HG03521 (cell line): ENCODE measurements around the gene SLC38A1.
"Not testable (repeated sequence)": the region's sequence is repeated elsewhere in the genome, so short reads cannot be mapped to it uniquely, and the experiment has no call there.

Experiments used
- ATAC-seq: cut with Tn5 transposase; IDR thresholded peaks from one replicate; pipeline ENCODE4 v1.9.1; 2021; ENCODE audit warnings: mild to moderate bottlenecking, moderate library complexity; ENCODE audit not compliant: unreplicated experiment

Gene SLC38A1

GRCh38 chr12:46265102-46265501, 3.7 kb downstream of the SLC38A1 start:
- no peak for ATAC-seq

- ATAC-seq = no peak
These were observed 4.8 kb downstream of the SLC38A1 start for GRCh38 chr12:46264057-46264456.

- no peak for ATAC-seq
These were observed 5.5 kb downstream of the SLC38A1 start for GRCh38 chr12:46263140-46264016.

GRCh38 chr12:46261646-46262045, 7.2 kb downstream of the SLC38A1 start:
- ATAC-seq = no peak

- ATAC-seq = no peak
These were observed 7.8 kb downstream of the SLC38A1 start for GRCh38 chr12:46260913-46261476.

- no peak for ATAC-seq
These were observed 8.5 kb downstream of the SLC38A1 start for GRCh38 chr12:46260124-46260912.

- no peak for ATAC-seq
These were observed 9.1 kb downstream of the SLC38A1 start for GRCh38 chr12:46259713-46260112.

- no peak for ATAC-seq
These were observed 9.8 kb downstream of the SLC38A1 start for GRCh38 chr12:46259071-46259470.

GRCh38 chr12:46258129-46258528, 10.7 kb downstream of the SLC38A1 start:
- no peak for ATAC-seq

- no peak for ATAC-seq
These were observed 11.9 kb downstream of the SLC38A1 start for GRCh38 chr12:46256942-46257341.

GRCh38 chr12:46253544-46254162, 15.2 kb downstream of the SLC38A1 start:
- ATAC-seq = no peak

- not testable (repeated sequence) for ATAC-seq
These were observed 16.8 kb downstream of the SLC38A1 start for GRCh38 chr12:46251994-46252393.

- ATAC-seq = not testable (repeated sequence)
These were observed 18.9 kb downstream of the SLC38A1 start for GRCh38 chr12:46249960-46250359.

GRCh38 chr12:46246021-46246700, 22.7 kb downstream of the SLC38A1 start:
- no peak for ATAC-seq

- no peak for ATAC-seq
These were observed 23.8 kb downstream of the SLC38A1 start for GRCh38 chr12:46244997-46245396.

- no peak for ATAC-seq
These were observed 24.4 kb downstream of the SLC38A1 start for GRCh38 chr12:46244273-46244915.

GRCh38 chr12:46242569-46242968, 26.3 kb downstream of the SLC38A1 start:
- ATAC-seq = no peak

- ATAC-seq = no peak
These were observed 28.4 kb downstream of the SLC38A1 start for GRCh38 chr12:46240436-46240835.

- no peak for ATAC-seq
These were observed 30.0 kb downstream of the SLC38A1 start for GRCh38 chr12:46238821-46239220.
